GM18508 (cell line): ENCODE data around the gene GNAO1.

Experiments used
- ATAC-seq: cut with Tn5 transposase; IDR thresholded peaks from one replicate; pipeline ENCODE4 v1.9.1; 2021; ENCODE audit warnings: moderate number of reproducible peaks; ENCODE audit not compliant: insufficient read depth, unreplicated experiment

GNAO1 gene

GRCh38 chr16:56343661-56344517, 152.6 kb downstream of the GNAO1 start:
- no peak for ATAC-seq

- no peak for ATAC-seq
Observed at GRCh38 chr16:56344518-56345405, 153.5 kb downstream of the GNAO1 start.

- ATAC-seq, result no peak
Observed at GRCh38 chr16:56345406-56346050, 154.2 kb downstream of the GNAO1 start.

DNA sequence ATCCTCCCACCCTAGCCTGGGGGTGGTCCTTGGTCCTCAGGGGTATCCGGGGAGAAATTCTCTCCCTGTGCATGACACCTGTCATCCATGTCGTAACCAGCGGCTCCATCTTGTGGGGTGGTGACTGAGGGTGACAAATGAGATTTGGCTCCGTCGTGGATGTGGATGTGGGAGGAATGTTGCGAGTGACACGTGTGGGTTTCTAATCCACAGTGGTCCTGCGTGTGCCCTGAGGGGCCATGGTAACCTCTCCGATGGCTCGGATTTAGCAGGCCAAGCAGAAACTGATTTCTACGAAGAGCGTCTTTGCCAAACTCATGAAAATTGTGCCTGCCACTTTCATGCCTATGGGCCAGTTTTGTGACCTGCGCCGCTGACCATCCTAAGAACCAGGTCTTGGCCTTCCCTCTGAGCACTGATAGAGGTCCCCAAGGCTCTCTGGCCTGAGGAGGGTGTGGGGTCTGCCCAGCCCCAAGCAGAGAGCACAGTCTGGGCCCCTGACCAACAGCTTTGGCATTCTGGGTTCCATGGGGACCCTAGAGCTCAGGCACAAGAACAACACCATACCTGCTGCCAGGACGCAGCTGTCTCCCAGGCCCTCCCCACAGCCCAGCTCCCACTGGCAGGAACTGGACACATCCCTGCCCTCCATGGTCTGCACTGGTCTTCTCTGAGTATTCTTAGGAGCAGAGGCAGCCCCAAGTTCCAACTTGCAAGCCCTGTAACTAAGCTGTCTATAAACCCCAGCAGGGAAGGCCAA, 155.0 kb downstream of the GNAO1 start:
- ATAC-seq, result no peak

- ATAC-seq, result no peak
Observed at GRCh38 chr16:56347166-56347565, 155.9 kb downstream of the GNAO1 start.

DNA sequence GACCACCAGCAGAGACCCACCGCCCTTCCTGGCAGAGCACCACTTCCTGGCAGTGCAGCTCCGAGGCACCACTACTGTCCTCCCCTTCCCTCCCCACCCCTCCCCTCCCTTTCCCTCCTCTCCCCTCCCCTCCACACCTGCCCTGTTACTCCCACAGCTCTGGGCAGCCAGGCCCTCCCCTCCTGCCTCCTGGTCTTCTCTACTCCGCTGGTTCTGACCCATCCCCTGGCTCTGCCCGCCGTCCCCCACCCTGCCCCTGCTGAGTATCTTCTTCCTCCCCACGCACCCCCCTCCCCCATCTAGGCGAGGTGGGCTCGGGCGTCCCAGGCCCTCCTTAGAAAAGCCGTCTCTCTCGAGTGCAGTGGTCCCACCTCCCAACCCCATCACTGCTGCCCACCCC, 156.4 kb downstream of the GNAO1 start:
- no peak for ATAC-seq

DNA sequence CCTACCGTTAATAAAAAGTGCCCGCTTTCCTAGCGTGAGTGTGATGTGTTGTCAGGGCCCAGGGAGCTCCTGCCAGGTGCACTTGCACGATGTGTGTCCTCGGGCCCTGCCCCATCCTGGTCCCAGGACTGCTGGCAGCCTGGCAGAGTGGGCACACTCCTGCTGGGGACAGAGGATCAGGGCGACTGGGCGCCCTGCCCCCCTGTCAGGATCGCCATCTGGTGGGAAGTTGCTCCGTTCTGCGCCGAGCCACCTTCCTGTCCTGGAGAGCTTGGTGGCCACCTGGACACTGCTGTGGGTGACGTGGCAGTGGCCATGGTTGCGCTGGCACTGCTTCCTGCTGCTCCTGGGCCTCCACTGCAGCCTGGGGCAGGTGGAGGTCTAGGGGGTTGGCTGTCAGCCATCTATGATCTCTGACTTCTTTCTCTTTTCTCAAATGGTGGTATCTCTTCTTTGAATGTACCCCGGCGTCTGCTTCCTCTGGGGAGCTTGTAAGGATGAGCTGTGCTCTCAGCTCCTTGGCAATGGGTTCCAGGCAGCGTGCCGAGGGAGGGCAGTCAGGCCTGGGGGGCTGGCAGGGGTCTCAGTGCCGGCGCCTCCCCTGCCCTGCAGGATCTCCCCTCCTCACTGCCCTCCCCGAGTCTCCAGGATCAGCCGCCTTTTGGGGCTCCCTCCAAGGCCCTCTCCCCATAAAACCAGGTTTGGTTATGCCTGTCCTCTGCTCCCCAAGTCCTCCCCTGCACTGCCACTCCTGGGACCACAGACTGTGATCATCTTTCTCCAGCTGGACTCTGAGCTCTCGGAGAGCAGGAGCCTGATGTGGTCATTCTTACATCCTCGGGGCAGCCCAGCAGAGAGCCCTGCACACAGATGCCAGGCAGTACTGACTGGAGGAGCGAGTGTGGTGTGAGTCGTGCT, 157.1 kb downstream of the GNAO1 start:
- no peak for ATAC-seq

DNA sequence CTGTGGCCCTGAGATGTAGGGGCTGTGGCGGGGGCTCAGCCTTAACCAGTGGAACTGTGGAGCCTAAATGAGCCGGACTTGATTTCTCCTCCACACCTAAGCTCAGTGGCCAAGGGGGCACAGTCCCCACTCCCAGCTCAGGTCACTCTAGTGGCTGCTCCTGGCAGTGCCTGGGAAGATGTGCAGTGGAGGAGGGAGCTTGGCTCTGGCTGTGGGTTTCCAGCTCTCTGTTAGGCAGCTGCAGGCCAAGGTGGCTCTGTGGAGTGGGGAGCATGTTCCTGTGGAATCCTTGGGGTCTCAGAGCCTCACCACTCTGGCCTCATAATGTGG, 157.8 kb downstream of the GNAO1 start:
- no peak for ATAC-seq

DNA sequence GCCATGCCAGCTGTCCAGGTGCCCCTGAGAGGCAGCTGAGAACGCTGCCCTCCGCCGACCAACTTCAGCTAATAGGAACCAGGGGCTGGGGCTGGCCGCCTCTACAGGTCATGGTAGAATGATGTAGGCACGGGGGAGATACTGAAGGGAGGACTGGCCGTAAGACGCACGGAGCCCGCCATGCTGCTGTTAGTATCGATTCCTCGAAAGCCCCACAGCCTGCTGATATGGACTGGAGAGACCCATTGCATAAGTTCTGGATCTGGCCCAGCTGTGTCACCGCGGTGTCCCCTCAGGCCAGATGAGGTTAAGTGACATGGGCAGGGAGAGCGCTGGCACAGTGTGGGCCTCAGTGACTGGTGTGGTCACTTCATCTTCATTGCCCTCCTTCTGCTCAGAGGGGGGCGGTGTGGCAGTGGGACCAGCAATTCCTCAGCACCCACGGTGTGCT, 158.4 kb downstream of the GNAO1 start:
- no peak for ATAC-seq

DNA sequence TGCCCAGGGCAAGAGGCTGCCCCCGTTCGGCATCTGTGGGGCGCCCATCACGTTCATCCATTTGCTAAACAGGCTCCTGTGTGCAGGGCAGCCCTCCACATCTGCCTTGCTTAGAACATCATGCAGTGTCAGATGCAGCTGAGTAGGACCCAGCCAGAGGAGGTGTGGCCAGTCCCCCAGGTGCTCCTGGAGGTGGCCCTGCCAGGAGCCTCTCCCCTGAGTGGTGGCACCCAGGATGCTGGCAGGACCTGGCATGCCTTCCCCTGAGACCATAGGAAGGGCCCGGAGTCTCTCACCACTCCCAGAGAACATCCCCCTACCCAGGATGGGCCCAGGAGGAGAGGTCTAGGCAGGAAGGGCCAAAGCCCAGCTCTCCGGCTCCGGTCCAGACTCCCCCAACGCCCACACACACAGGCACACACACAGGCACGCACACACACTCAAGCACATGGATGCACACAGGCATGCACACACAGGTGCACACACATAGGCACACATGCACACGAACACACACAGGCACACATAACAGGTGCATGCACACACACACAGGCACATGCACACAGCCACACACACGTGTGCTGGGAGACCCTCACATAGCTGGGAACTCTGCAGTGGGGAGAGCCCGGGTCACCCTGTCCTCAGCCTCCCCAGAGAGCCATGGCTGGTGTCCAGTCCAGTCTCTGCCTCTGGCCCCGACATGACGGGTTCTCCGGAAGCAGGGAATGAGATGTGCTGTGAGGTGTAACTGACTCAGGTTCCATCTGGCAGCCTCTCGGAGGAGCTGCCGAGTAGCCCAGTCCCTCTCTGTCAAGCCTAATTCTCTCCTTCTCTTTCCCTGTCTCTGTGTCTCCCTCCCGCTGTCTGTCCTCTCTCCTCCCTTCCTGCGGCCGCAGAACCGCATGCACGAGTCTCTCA, 159.5 kb downstream of the GNAO1 start:
- no peak for ATAC-seq

- no peak for ATAC-seq
Observed at GRCh38 chr16:56351481-56351880, 160.2 kb downstream of the GNAO1 start.

DNA sequence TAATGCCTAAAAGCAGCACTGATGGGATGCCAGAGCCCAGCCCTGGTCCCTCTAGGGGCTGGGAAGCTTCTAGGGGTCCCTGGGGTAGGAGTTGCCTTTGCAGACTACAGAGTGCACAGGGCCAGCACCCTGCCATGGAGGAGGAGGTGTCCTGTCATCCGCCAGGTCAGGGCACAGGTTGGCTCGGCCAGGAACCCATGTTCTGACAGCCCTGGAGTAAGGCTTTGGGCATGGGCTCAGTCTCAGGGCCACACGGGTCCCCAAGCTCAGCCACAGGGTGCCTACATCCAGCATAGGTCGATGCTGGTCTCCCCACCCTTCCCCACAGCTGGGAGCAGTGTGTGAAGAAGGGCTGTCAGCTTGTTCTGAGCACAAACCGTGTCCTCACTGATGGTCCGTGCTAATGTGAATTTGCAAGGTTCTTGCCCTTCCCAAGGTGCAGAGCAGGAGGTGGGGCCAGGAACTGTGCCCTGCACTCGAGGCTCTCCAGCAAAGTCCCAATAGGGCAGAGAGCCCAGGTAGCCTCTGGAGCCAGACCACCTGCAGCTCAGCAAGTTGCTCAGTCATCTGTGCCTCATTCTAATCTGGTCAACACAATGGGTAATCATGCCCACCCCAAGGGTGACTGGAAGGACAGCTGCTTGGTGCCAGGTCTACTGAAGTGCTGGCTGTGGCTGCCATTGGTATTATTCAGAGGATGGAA, 161.2 kb downstream of the GNAO1 start:
- no peak for ATAC-seq

DNA sequence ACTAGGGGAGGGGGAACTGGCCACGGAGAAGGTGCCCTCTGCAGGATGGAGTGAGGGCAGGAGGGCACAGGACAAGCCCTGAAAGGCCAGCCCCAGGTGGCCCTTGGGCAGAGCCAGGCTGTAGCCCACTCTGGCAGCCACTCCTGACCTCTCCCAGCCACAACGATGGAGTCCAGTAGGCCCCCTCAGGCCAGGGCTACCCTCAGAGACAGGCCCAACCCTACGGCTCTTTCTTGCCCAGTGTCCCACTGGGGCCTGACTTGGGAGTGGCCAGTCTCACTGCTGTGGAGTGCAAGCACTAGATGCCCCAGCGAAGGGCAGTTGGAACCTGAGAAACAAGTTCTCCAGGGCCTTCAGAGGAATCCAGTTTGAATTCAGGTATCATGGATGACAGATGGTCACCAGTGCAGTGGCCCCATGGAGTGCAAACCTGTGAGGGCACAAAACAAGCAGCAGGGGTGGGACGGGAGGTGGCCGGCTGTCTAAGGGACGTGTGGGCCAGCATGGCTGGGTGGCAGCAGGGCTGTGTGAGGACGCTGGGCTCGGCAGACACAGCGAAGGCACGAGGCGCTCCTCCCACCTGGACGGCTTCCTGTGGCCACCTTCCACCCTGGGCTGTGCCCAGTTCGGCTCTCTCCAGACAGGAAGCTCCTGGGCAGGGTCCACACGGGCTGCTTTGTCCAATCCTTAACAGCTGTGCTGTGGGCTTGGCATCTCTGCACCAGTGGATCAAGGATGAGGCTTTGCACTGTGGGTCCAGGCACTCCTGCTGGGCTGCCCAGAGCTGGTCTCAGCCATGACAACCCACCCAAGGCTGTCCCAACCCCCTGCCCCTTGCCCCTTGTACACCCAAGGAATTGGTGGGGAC, 162.0 kb downstream of the GNAO1 start:
- no peak for ATAC-seq

DNA sequence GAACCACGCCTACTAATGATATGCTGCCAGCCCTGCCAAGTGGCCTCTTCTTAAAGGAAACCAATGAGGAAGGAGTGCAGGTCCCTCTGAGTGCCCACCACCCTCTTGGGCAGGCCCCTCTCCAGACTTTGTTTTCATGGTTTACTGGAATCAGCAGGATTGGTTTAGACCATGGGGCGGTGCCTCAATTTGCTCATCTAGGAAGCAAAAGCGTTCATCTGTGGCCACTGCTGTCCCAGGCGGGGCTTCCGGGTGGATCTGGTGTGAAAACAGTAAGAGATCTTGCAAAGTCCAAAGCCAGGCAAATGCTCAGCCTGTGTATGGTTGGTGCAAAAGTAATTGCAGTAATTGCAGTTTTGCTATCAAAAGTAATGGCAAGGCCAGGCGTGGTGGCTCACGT, 162.7 kb downstream of the GNAO1 start:
- no peak for ATAC-seq

GRCh38 chr16:56354746-56355145, 163.5 kb downstream of the GNAO1 start:
- no peak for ATAC-seq

GRCh38 chr16:56355221-56355620, 163.9 kb downstream of the GNAO1 start:
- ATAC-seq, result no peak
